HL-60 (cell line): ENCODE measurements around the gene FEN1.

Experiments used
- DNase-seq, 2 experiments: peaks; one replicate each; pipeline ENCODE4 v3.0.0-alpha.2; 2010 to 2020; ENCODE audit warnings: low read depth in 1 of 2, low spot score in 1 of 2
- H3K27ac ChIP-seq: fragments of 250-450 bp; sonication (Bioruptor Pico); replicated peaks from 2 replicates; pipeline ENCODE4 v1.5.1; 2020; ENCODE audit warnings: mild to moderate bottlenecking, moderate library complexity
- H3K27me3 ChIP-seq: fragments of 250-450 bp; sonication (Bioruptor Pico); 2 replicates; pipeline ENCODE4 v1.5.1; 2021; ENCODE audit warnings: mild to moderate bottlenecking, moderate library complexity; ENCODE audit not compliant: insufficient read depth, poor library complexity, severe bottlenecking
- H3K4me3 ChIP-seq: replicated peaks from 2 replicates; pipeline ENCODE4 v1.5.1; 2011; ENCODE audit warnings: mild to moderate bottlenecking, control low read depth, low read length; ENCODE audit not compliant: insufficient read depth
- GABPA ChIP-seq: IDR thresholded peaks from 2 replicates; pipeline ENCODE4 v1.6.1; 2012; ENCODE audit warnings: low read depth
- POLR2AphosphoS5 ChIP-seq: IDR thresholded peaks from 2 replicates; pipeline ENCODE4 v1.6.1; 2012; ENCODE audit warnings: low read depth
- SPI1 ChIP-seq: IDR thresholded peaks from 2 replicates; pipeline ENCODE4 v1.6.1; 2012; ENCODE audit warnings: low read depth, mild to moderate bottlenecking, borderline replicate concordance
- TF ChIP-seq, protein P1 (sequence below): IDR thresholded peaks from 2 replicates; pipeline ENCODE4 v1.6.1; 2012; ENCODE audit warnings: low read depth; ENCODE audit not compliant: insufficient replicate concordance
- TF ChIP-seq, protein P2 (sequence below): IDR thresholded peaks from one replicate; pipeline ENCODE4 v1.5.1; 2011; ENCODE audit warnings: low read length, control low read depth, inconsistent platforms; ENCODE audit not compliant: insufficient read depth

Gene FEN1

DNA sequence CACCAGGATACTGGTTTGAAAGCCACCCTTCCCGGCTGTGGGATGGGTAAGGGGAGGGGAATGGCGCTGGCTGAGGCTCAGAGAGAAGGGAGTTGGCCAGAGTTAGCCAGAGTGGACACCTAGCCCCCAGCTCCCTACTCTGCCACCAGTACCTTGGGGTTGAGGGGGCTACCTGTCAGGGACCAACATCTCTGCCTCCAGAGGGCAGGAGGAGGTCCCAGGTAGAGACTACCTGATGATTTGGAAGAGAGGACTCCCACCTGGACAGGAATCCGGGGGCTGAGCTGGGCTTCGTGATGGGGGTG is 36.6 kb upstream of the FEN1 start:
- no peak for TF ChIP-seq SPI1
- no peak for TF ChIP-seq POLR2AphosphoS5
- TF ChIP-seq, protein P1, sequence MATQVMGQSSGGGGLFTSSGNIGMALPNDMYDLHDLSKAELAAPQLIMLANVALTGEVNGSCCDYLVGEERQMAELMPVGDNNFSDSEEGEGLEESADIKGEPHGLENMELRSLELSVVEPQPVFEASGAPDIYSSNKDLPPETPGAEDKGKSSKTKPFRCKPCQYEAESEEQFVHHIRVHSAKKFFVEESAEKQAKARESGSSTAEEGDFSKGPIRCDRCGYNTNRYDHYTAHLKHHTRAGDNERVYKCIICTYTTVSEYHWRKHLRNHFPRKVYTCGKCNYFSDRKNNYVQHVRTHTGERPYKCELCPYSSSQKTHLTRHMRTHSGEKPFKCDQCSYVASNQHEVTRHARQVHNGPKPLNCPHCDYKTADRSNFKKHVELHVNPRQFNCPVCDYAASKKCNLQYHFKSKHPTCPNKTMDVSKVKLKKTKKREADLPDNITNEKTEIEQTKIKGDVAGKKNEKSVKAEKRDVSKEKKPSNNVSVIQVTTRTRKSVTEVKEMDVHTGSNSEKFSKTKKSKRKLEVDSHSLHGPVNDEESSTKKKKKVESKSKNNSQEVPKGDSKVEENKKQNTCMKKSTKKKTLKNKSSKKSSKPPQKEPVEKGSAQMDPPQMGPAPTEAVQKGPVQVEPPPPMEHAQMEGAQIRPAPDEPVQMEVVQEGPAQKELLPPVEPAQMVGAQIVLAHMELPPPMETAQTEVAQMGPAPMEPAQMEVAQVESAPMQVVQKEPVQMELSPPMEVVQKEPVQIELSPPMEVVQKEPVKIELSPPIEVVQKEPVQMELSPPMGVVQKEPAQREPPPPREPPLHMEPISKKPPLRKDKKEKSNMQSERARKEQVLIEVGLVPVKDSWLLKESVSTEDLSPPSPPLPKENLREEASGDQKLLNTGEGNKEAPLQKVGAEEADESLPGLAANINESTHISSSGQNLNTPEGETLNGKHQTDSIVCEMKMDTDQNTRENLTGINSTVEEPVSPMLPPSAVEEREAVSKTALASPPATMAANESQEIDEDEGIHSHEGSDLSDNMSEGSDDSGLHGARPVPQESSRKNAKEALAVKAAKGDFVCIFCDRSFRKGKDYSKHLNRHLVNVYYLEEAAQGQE, result no peak
- TF ChIP-seq, protein P2, sequence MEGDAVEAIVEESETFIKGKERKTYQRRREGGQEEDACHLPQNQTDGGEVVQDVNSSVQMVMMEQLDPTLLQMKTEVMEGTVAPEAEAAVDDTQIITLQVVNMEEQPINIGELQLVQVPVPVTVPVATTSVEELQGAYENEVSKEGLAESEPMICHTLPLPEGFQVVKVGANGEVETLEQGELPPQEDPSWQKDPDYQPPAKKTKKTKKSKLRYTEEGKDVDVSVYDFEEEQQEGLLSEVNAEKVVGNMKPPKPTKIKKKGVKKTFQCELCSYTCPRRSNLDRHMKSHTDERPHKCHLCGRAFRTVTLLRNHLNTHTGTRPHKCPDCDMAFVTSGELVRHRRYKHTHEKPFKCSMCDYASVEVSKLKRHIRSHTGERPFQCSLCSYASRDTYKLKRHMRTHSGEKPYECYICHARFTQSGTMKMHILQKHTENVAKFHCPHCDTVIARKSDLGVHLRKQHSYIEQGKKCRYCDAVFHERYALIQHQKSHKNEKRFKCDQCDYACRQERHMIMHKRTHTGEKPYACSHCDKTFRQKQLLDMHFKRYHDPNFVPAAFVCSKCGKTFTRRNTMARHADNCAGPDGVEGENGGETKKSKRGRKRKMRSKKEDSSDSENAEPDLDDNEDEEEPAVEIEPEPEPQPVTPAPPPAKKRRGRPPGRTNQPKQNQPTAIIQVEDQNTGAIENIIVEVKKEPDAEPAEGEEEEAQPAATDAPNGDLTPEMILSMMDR, result no peak
- TF ChIP-seq GABPA, result no peak
- H3K27me3 ChIP-seq, result peaks cover 20% of the 10 kb centered on the region
- no peak overlapping the region for H3K27ac ChIP-seq
- DNase-seq, result no peak
- no peak overlapping the region for H3K4me3 ChIP-seq

DNA sequence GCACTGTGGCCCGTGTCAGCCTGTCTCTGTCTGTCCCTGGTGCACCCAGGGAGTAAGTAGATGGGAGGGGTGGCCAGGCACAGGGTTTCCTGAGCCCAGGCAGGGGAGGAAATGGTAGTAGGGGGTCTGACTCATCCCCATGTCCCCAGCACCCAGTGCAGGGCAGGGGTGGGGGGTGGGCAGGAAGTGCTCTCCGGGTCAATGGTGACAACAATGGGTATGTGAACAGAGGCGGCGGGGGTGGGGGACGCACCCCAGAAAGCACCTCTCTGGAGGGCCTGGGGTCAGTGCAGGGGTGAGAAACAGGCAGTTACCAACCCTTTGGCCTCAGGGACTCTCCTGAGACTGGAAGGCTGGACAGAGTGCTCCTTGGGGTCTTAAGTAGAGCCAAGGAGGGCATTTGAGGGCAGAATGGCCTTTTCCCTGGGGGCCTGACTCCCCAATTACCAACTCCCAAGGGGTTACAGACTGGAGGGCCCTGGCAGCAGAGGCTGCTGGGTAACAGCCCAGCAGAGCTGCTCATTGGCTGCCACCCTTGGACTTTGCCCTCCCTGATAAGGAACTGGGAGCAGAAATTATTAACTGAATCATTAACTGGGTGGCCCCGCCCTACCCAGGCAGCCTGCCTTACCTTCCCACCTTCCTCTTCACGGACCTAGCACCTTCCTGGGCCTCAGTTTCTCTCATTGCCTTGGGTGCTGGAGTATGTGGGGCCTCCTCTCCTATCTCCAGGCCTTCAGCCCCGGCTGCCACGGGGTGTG is 36.1 kb upstream of the FEN1 start:
- peaks cover 17% of the 10 kb centered on the region for H3K27me3 ChIP-seq
- TF ChIP-seq, protein P2, result no peak
- TF ChIP-seq, protein P1, result no peak
- TF ChIP-seq GABPA (no peak), SPI1 (no peak), POLR2AphosphoS5 (no peak)
- H3K27ac ChIP-seq, result no peak overlapping the region
- DNase-seq, result peak in 1 of 2 experiments; percentile 29
- H3K4me3 ChIP-seq, result no peak overlapping the region

DNA sequence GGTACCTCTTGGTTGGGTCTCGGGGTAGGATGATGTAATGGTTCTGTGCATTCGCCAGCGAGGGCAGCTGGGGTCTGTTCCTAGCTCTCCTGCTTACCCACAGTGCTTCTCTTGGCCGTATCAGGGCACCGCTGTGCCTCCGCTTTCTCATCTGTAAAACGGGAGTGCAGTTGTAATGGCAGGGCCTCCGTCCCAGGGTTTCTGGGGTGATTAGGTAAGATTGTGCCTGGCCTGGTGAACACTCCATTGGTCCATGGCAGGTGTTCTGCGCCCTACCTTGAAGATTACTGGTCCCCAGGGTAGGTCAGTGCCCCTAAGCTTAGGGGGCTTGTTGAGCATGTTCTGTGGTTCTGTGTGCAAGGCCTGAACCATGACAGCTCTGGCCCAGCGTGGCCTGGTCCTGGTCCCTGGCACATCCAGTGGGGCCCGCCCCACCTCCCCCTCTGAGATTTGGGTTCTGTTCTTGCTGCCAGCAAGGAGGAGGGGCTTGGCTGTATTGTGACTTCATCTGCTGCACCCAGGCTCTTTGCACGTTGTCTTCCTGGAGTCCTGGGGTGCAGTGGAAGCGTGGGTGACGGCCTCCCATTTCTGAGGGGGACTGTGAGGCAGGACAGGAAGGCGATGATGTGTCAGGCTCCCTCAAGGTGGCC is 35.4 kb upstream of the FEN1 start:
- TF ChIP-seq, protein P1, result no peak
- TF ChIP-seq SPI1, result no peak
- TF ChIP-seq POLR2AphosphoS5, result no peak
- no peak for TF ChIP-seq GABPA
- TF ChIP-seq, protein P2, result no peak
- no peak for DNase-seq
- H3K27me3 ChIP-seq, result peaks cover 10% of the 10 kb centered on the region
- H3K4me3 ChIP-seq, result no peak overlapping the region
- H3K27ac ChIP-seq, result no peak overlapping the region
